Gastrocnemius medialis (tissue), 4 donors: Measurements from ENCODE around the gene FAM78B.

ENCODE experiments used
- CTCF ChIP-seq, 5 experiments: fragments of 450-650 bp in 3 of 5; fragments of 200-600 bp in 2 of 5; sonication (generic) in 2 of 5; IDR thresholded peaks in 4 of 5; conservative IDR thresholded peaks in 1 of 5; 1 replicate in 4 of 5; 2 replicates in 1 of 5; pipeline ENCODE4 v1.5.1; 2016 to 2019; ENCODE audit warnings: antibody characterized with exemption in 5 of 5, mild to moderate bottlenecking in 3 of 5, moderate library complexity in 3 of 5
- POLR2A ChIP-seq, 2 donors: fragments of 450-650 bp; IDR thresholded peaks; one replicate each; pipeline ENCODE4 v1.6.1; 2017; ENCODE audit warnings: antibody characterized with exemption in 2 of 2, mild to moderate bottlenecking in 2 of 2, moderate library complexity in 2 of 2

- TF ChIP-seq CTCF (IDR thresholded peaks at IDR 0.05 in 4 of 5, conservative IDR thresholded peaks at IDR 0.05 in 1 of 5) = no peak
- no peak for TF ChIP-seq POLR2A (IDR thresholded peaks at IDR 0.05)
Observed at GRCh38 chr1:166166329-166166697, 488 bp downstream of the FAM78B start.
